ENCODE results near the gene PRAME.

- TF ChIP-seq CTCF (conservative IDR thresholded peaks at IDR 0.05; ENCODE audit: low read depth, low read length) (no peak), EZH2phosphoT487 (IDR thresholded peaks at IDR 0.05; ENCODE audit: borderline replicate concordance, low read length) (no peak), EZH2 (IDR thresholded peaks at IDR 0.05; ENCODE audit: low read length, unreplicated experiment) (no peak)
Observed at GRCh38 chr22:22584722-22585121, 25.7 kb upstream of the PRAME start.
